Measurements from ENCODE around the gene LHFPL6. TPM values are rescaled to one million over a fixed set of nuclear protein-coding genes. Genes with fewer than 3 reads are reported as not detected.

Gene LHFPL6
- total and polyA plus RNA-seq, 12 donors, result 41.5 to 65.8 (median 55.4) TPM

- WGBS, 2 donors, result 86 to 92% methylated on average over 3 of the region's 3 CpGs
- H3K4me1 ChIP-seq, result peaks cover 11 to 82% (median 57%) of the 10 kb centered on the region in 9 donors
- TF ChIP-seq, protein P1, sequence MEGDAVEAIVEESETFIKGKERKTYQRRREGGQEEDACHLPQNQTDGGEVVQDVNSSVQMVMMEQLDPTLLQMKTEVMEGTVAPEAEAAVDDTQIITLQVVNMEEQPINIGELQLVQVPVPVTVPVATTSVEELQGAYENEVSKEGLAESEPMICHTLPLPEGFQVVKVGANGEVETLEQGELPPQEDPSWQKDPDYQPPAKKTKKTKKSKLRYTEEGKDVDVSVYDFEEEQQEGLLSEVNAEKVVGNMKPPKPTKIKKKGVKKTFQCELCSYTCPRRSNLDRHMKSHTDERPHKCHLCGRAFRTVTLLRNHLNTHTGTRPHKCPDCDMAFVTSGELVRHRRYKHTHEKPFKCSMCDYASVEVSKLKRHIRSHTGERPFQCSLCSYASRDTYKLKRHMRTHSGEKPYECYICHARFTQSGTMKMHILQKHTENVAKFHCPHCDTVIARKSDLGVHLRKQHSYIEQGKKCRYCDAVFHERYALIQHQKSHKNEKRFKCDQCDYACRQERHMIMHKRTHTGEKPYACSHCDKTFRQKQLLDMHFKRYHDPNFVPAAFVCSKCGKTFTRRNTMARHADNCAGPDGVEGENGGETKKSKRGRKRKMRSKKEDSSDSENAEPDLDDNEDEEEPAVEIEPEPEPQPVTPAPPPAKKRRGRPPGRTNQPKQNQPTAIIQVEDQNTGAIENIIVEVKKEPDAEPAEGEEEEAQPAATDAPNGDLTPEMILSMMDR (IDR thresholded peaks at IDR 0.05), result no peak
- H3K4me3 ChIP-seq, result no peak overlapping the region
- H3K36me3 ChIP-seq, result peaks cover 0 to 10% (median 0%) of the 10 kb centered on the region in 9 donors
- intact Hi-C loops (cut with DNase I), result loop anchor here in 1 of 10 donors (10.0 kb wide), 1 partner anchor 45 kb away; no protein-coding TSS in a partner anchor
- ATAC-seq (no peak), DNase-seq (no peak)
- H3K27ac ChIP-seq, result peak overlapping the region in 1 of 10 donors; percentile 3
- H3K9me3 ChIP-seq, result no peaks in the 10 kb centered on the region
- H3K27me3 ChIP-seq, result no peaks in the 10 kb centered on the region
Measured at GRCh38 chr13:39559847-39560246, 43.1 kb downstream of the LHFPL6 start.

DNA sequence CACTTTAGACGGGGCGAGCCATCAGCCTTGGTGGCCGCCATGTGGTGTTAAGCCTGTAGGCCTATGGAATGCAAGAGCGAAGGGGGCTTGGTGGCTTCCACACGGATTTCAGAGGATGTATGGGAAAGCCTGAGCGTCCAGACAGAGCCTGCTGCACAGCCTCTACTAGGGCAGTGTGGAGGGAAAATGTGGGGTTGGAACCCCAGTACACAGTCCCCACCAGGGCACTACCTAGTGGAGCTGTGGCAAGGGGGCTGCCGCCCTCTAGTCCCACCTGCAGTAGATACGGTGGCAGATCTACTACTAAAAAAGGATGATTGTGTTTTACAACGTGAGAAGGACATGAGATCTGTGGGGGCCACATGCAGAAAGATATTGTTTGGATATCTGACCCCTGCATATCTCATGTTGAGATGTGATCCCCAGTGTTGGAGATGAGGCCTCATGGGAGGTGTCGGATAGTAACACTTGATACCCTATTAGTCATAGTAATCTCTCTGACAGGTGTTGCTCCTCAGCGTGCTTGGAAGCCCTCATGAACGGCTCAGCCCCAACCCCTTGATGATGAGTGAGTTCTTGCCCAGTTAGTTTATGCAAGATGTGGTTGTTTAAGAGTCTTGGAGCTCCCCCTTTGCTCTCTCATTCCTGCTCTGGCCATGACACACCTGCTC, 45.6 kb downstream of the LHFPL6 start:
- 92 to 96% methylated on average over 12 of the region's 12 CpGs for WGBS, 2 donors
- intact Hi-C loops (cut with DNase I), result no loop called here
- Histone ChIP-seq H3K4me3 (no peak overlapping the region), H3K9me3 (no peaks in the 10 kb centered on the region), H3K36me3 (peaks cover 0 to 15% (median 0%) of the 10 kb centered on the region in 9 donors), H3K27me3 (no peaks in the 10 kb centered on the region), H3K27ac (no peak overlapping the region), H3K4me1 (peaks cover 4 to 82% (median 51%) of the 10 kb centered on the region in 9 donors)
- ATAC-seq, result peak in 4 of 8 donors; percentile 17 to 51 (median 44)
- TF ChIP-seq, protein P1 (IDR thresholded peaks at IDR 0.05), result no peak
- DNase-seq, result no peak

GRCh38 chr13:39556866-39557265, 46.1 kb downstream of the LHFPL6 start:
- no peak for DNase-seq
- Histone ChIP-seq H3K4me3 (no peak overlapping the region), H3K27ac (no peak overlapping the region), H3K36me3 (peaks cover 0 to 19% (median 0%) of the 10 kb centered on the region in 9 donors), H3K27me3 (no peaks in the 10 kb centered on the region), H3K9me3 (no peaks in the 10 kb centered on the region), H3K4me1 (peaks cover 4 to 84% (median 49%) of the 10 kb centered on the region in 9 donors)
- TF ChIP-seq, protein P1 (IDR thresholded peaks at IDR 0.05), result no peak
- no peak for ATAC-seq
- intact Hi-C loops (cut with DNase I), result no loop called here
- 52 to 60% methylated on average over 1 of the region's 1 CpG for WGBS, 2 donors

- intact Hi-C loops (cut with DNase I), result no loop called here
- Histone ChIP-seq H3K27ac (no peak overlapping the region), H3K4me3 (no peak overlapping the region), H3K9me3 (peaks cover 0 to 8% (median 0%) of the 10 kb centered on the region in 11 donors), H3K36me3 (peaks cover 0 to 19% (median 0%) of the 10 kb centered on the region in 9 donors), H3K4me1 (peaks cover 4 to 85% (median 35%) of the 10 kb centered on the region in 9 donors), H3K27me3 (no peaks in the 10 kb centered on the region)
- ATAC-seq (no peak), DNase-seq (no peak)
- WGBS, 2 donors, result 80% methylated on average over 3 of the region's 3 CpGs
- TF ChIP-seq, protein P1 (IDR thresholded peaks at IDR 0.05), result no peak
Measured at GRCh38 chr13:39554371-39554770, 48.6 kb downstream of the LHFPL6 start.

Measured in heart right ventricle (tissue), 16 donors.